IMR-90 (cell line): ENCODE measurements around the gene DNM1. TPM values are rescaled to one million over a fixed set of nuclear protein-coding genes. Genes with fewer than 3 reads are reported as not detected.

Experiments used
- ATAC-seq: fragments of 200-7000 bp; cut with Tn5 transposase; 2 replicates; pipeline ENCODE4 v1.9.1; 2020; ENCODE audit warnings: low read depth, mild to moderate bottlenecking, moderate library complexity
- BruUV-seq: library from RNA; stranded (reverse); fragments of 400-500 nt; replicated peaks from 2 replicates; lab custom pipeline; 2021; lab: Mats Ljungman, UMichigan
- CTCF ChIA-PET: fragments of 300-600 bp; formaldehyde crosslinking; extraction: SDS; loops from one replicate; lab custom pipeline; 2021; ENCODE audit warnings: antibody characterized with exemption; lab: Yijun Ruan, JAX
- POLR2A ChIA-PET: fragments of 300-600 bp; sonication (Branson Sonifier 250); formaldehyde crosslinking; loops from one replicate; lab custom pipeline; 2022; ENCODE audit warnings: antibody characterized with exemption; ENCODE audit not compliant: unreplicated experiment; lab: Charles Lee
- DNase-seq: peaks from one replicate; pipeline ENCODE4 v3.0.0; 2013
- H2AFZ ChIP-seq: replicated peaks from 2 replicates; pipeline ENCODE3; 2013; ENCODE audit warnings: low read length, mild to moderate bottlenecking; ENCODE audit not compliant: poor library complexity
- H2AK5ac ChIP-seq: 2 replicates; pipeline ENCODE4 v1.6.1; 2013; ENCODE audit warnings: low read depth, low read length, inconsistent platforms
- H2AK9ac ChIP-seq: replicated peaks from 2 replicates; pipeline ENCODE3; 2013; ENCODE audit warnings: mild to moderate bottlenecking, low read depth, low read length, moderate library complexity; ENCODE audit not compliant: poor library complexity
- H2BK120ac ChIP-seq: 2 replicates; pipeline ENCODE4 v1.6.1; 2013; ENCODE audit warnings: low read depth, low read length, inconsistent platforms
- H2BK15ac ChIP-seq: 3 replicates; pipeline ENCODE4 v1.6.1; 2013; ENCODE audit warnings: low read depth, low read length, inconsistent platforms
- H2BK20ac ChIP-seq: 2 replicates; pipeline ENCODE4 v1.6.1; 2013; ENCODE audit warnings: low read depth, mild to moderate bottlenecking, inconsistent platforms, low read length, moderate library complexity
- H2BK5ac ChIP-seq: 2 replicates; pipeline ENCODE4 v1.6.1; 2013; ENCODE audit warnings: mild to moderate bottlenecking, low read depth, low read length, inconsistent platforms; ENCODE audit not compliant: poor library complexity, severe bottlenecking
- H3K14ac ChIP-seq: replicated peaks from 2 replicates; pipeline ENCODE4 v1.6.1; 2013; ENCODE audit warnings: low read depth, low read length, inconsistent platforms
- H3K18ac ChIP-seq: 2 replicates; pipeline ENCODE4 v1.6.1; 2013; ENCODE audit warnings: low read depth, low read length, control low read depth
- H3K23ac ChIP-seq: 2 replicates; pipeline ENCODE4 v1.6.1; 2013; ENCODE audit warnings: low read depth, low read length, inconsistent platforms
- H3K27ac ChIP-seq: 2 replicates; pipeline ENCODE4 v1.5.1; 2013; ENCODE audit warnings: mild to moderate bottlenecking, control low read depth, low read length; ENCODE audit not compliant: insufficient read depth
- H3K27me3 ChIP-seq: 2 replicates; pipeline ENCODE4 v1.6.1; 2013; ENCODE audit warnings: low read length; ENCODE audit not compliant: control insufficient read depth, insufficient read depth
- H3K36me3 ChIP-seq: 2 replicates; pipeline ENCODE4 v1.6.1; 2013; ENCODE audit warnings: low read length, mixed read lengths; ENCODE audit not compliant: control insufficient read depth, insufficient read depth
- H3K4ac ChIP-seq: 2 replicates; pipeline ENCODE4 v1.6.1; 2013; ENCODE audit warnings: low read depth, low read length, inconsistent platforms
- H3K4me1 ChIP-seq: 2 replicates; pipeline ENCODE4 v1.6.1; 2013; ENCODE audit warnings: low read length, mixed read lengths; ENCODE audit not compliant: control insufficient read depth, insufficient read depth
- H3K4me2 ChIP-seq: 2 replicates; pipeline ENCODE4 v1.6.1; 2013; ENCODE audit warnings: low read depth, mild to moderate bottlenecking, control low read depth, low read length, moderate library complexity
- H3K4me3 ChIP-seq: 2 replicates; pipeline ENCODE4 v1.5.1; 2013; ENCODE audit warnings: low read depth, mild to moderate bottlenecking, control low read depth, low read length, moderate library complexity; ENCODE audit not compliant: insufficient read depth
- H3K56ac ChIP-seq: 2 replicates; pipeline ENCODE4 v1.6.1; 2013; ENCODE audit warnings: low read length, inconsistent platforms; ENCODE audit not compliant: insufficient read depth; ENCODE audit errors: extremely low read depth
- H3K79me1 ChIP-seq, 2 experiments: 2 replicates each; pipeline ENCODE4 v1.6.1; 2013; ENCODE audit warnings: low read length in 2 of 2, inconsistent platforms in 1 of 2, low read depth in 1 of 2
- H3K9ac ChIP-seq: 2 replicates; pipeline ENCODE4 v1.6.1; 2013; ENCODE audit warnings: low read depth, low read length, control low read depth
- H3K9me1 ChIP-seq: 2 replicates; pipeline ENCODE4 v1.6.1; 2013; ENCODE audit warnings: low read length, inconsistent platforms; ENCODE audit not compliant: insufficient read depth
- H3K9me3 ChIP-seq: 2 replicates; pipeline ENCODE4 v1.6.1; 2013; ENCODE audit warnings: low read length; ENCODE audit not compliant: control insufficient read depth, insufficient read depth
- H4K20me1 ChIP-seq: 2 replicates; pipeline ENCODE4 v1.6.1; 2013; ENCODE audit warnings: low read length, inconsistent platforms; ENCODE audit not compliant: insufficient read depth
- H4K5ac ChIP-seq: 2 replicates; pipeline ENCODE4 v1.6.1; 2013; ENCODE audit warnings: mild to moderate bottlenecking, low read depth, low read length, control low read depth
- H4K8ac ChIP-seq, 2 experiments: 2 replicates each; pipeline ENCODE4 v1.6.1; 2013; ENCODE audit warnings: low read depth in 2 of 2, low read length in 2 of 2, control low read depth in 1 of 2, inconsistent platforms in 1 of 2
- H4K91ac ChIP-seq: 2 replicates; pipeline ENCODE4 v1.6.1; 2013; ENCODE audit warnings: low read depth, low read length, inconsistent platforms; ENCODE audit not compliant: insufficient read depth
- BHLHE40 ChIP-seq: fragments of 150-350 bp; IDR thresholded peaks from 2 replicates; pipeline ENCODE4 v1.6.1; 2016; ENCODE audit warnings: mild to moderate bottlenecking, low read depth, low read length
- ELK1 ChIP-seq: fragments of 150-350 bp; IDR thresholded peaks from 2 replicates; pipeline ENCODE4 v1.6.1; 2016; ENCODE audit warnings: low read depth, mild to moderate bottlenecking, low read length, moderate library complexity, borderline replicate concordance
- MAFK ChIP-seq: IDR thresholded peaks from 2 replicates; pipeline ENCODE4 v1.6.1; 2012; ENCODE audit warnings: low read depth, low read length, improper control_type of control experiment
- MAZ ChIP-seq: IDR thresholded peaks from 2 replicates; pipeline ENCODE4 v1.6.1; 2012; ENCODE audit warnings: low read depth, mild to moderate bottlenecking, low read length, improper control_type of control experiment, moderate library complexity, borderline replicate concordance
- MXI1 ChIP-seq: IDR thresholded peaks from 2 replicates; pipeline ENCODE4 v1.6.1; 2012; ENCODE audit warnings: low read depth, mild to moderate bottlenecking, low read length, moderate library complexity, borderline replicate concordance
- RCOR1 ChIP-seq: IDR thresholded peaks from 2 replicates; pipeline ENCODE4 v1.6.1; 2012; ENCODE audit warnings: mild to moderate bottlenecking, low read length, improper control_type of control experiment; ENCODE audit not compliant: insufficient replicate concordance
- SMC3 ChIP-seq: fragments of 150-350 bp; IDR thresholded peaks from 2 replicates; pipeline ENCODE4 v1.6.1; 2016; ENCODE audit warnings: low read depth, mild to moderate bottlenecking, antibody characterized with exemption, low read length, moderate library complexity
- USF2 ChIP-seq: fragments of 150-350 bp; IDR thresholded peaks from 2 replicates; pipeline ENCODE4 v1.6.1; 2017; ENCODE audit warnings: mild to moderate bottlenecking, antibody characterized with exemption, low read length, low read depth
- WGBS, 2 experiments: methylation state at CpG; one replicate each; pipeline versions ENCODE4 v1.1.5 to v1.1.7; 2013; ENCODE audit warnings: missing lambda C conversion rate in 2 of 2; ENCODE audit not compliant: insufficient read length in 1 of 2; ENCODE audit errors: extremely low coverage in 2 of 2; 5-methylcytosine and 5-hydroxymethylcytosine counted together
- dilution Hi-C: fragments of 300-500 bp; cut with HindIII; formaldehyde crosslinking; loops from one replicate; pipeline ENCODE4 v1.14.3; 2018; ENCODE audit warnings: low sequenced_read_pairs; ENCODE audit not compliant: unreplicated experiment
- in situ Hi-C: fragments of 300-500 bp; cut with MboI; formaldehyde crosslinking; loops from 3 replicates; pipeline ENCODE4 v1.14.3; 2019; ENCODE audit warnings: low sequenced_read_pairs, inconsistent platforms, mixed read lengths
- intact Hi-C: fragments of 100-400 bp; cut with micrococcal nuclease; formaldehyde crosslinking; loops from 2 replicates; pipeline ENCODE4 v1.10.0; 2022
- polyA plus RNA-seq, 3 experiments: library from polyadenylated mRNA; depleted of rRNA; stranded (reverse); fragments of >200 nt; gene quantifications; 2 replicates each; pipeline ENCODE4 v1.2.3, GENCODE V29; 2012; ENCODE audit warnings: low replicate concordance in 1 of 3
- total RNA-seq: library from RNA; depleted of rRNA; stranded (reverse); fragments of >200 nt; gene quantifications from 2 replicates; pipeline ENCODE4 v1.2.3, GENCODE V29; 2012
- TF ChIP-seq, protein P1 (sequence below): conservative IDR thresholded peaks from 2 replicates; pipeline ENCODE4 v1.5.1; 2012; ENCODE audit warnings: mild to moderate bottlenecking, low read depth, low read length, improper control_type of control experiment

DNM1 gene
- total and polyA plus RNA-seq, 2 of the 4 experiments (the other 2 are of a cell fraction), result 13.6 to 17.7 TPM

- Histone ChIP-seq H2AFZ (peak overlapping the region; percentile 67), H2BK120ac (no peak overlapping the region), H4K20me1 (peaks cover 3% of the 10 kb centered on the region; the same call in 1 of the 2 replicates), H3K4me2 (no peak overlapping the region), H2BK20ac (no peak overlapping the region), H3K4me3 (no peak overlapping the region), H2AK9ac (no peak overlapping the region), H3K14ac (no peak overlapping the region), H3K4ac (no peak overlapping the region), H2BK15ac (no peak overlapping the region), H3K36me3 (no peaks in the 10 kb centered on the region), H4K91ac (no peak overlapping the region), H2AK5ac (peak overlapping the region; percentile 56; the same call in 1 of the 2 replicates), H3K9me1 (peaks cover 3% of the 10 kb centered on the region; the same call in 1 of the 2 replicates), H3K23ac (no peak overlapping the region), H3K4me1 (no peaks in the 10 kb centered on the region; the same call in 1 of the 2 replicates), H3K56ac (no peak overlapping the region), H3K27ac (no peak overlapping the region), H3K27me3 (no peaks in the 10 kb centered on the region), H3K9ac (no peak overlapping the region), H2BK5ac (no peak overlapping the region), H4K5ac (no peak overlapping the region), H3K9me3 (no peaks in the 10 kb centered on the region), H4K8ac (peak overlapping the region in 1 of 2 experiments; percentile 15; a peak in 1 of 4 replicates), H3K18ac (no peak overlapping the region), H3K79me1 (peaks cover 0 to 4% of the 10 kb centered on the region in 2 experiments; a peak in 1 of 4 replicates)
- dilution Hi-C loops (no loop called here), intact Hi-C loops (no loop called here), in situ Hi-C loops (no loop called here)
- DNase-seq, result no peak
- WGBS, 2 experiments, result no CpG with 5 or more reads among the region's 2 CpGs
- BruUV-seq, result no TSS peak
- TF ChIP-seq ELK1 (no peak), SMC3 (no peak), BHLHE40 (no peak), USF2 (no peak), MAZ (no peak), RCOR1 (no peak), MXI1 (no peak), MAFK (no peak)
- TF ChIP-seq, protein P1, sequence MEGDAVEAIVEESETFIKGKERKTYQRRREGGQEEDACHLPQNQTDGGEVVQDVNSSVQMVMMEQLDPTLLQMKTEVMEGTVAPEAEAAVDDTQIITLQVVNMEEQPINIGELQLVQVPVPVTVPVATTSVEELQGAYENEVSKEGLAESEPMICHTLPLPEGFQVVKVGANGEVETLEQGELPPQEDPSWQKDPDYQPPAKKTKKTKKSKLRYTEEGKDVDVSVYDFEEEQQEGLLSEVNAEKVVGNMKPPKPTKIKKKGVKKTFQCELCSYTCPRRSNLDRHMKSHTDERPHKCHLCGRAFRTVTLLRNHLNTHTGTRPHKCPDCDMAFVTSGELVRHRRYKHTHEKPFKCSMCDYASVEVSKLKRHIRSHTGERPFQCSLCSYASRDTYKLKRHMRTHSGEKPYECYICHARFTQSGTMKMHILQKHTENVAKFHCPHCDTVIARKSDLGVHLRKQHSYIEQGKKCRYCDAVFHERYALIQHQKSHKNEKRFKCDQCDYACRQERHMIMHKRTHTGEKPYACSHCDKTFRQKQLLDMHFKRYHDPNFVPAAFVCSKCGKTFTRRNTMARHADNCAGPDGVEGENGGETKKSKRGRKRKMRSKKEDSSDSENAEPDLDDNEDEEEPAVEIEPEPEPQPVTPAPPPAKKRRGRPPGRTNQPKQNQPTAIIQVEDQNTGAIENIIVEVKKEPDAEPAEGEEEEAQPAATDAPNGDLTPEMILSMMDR, result no peak
- no peak for ATAC-seq
- CTCF ChIA-PET, result no interaction called here
- POLR2A ChIA-PET, result no interaction called here
Observed at GRCh38 chr9:128202648-128203023, 543 bp upstream of the DNM1 start.
